ENCODE results near the gene ADGRL3. TPM values are rescaled to one million over a fixed set of nuclear protein-coding genes. Genes with fewer than 3 reads are reported as not detected.

Gene ADGRL3
- total and polyA plus RNA-seq, 8 donors: 0.08 to 1.4 (median 0.24) TPM

DNA sequence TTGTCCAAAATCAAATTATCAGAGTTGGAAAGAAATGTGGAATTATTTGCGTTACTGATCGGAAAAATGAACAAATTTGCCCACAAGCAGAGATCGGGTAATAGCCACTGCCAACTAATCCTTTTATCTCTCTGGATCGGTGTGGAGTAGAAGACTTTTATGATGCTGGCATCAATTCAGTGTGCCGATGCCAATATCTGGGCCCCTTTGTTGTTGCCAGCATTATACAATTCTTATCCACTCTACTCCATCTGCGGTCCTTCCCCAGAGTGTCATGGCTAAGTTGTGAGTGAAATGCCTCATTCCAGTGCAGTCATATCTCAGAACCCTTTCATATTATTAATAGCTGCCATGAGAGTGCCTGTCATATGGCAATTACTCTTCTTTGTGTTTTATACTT lies 660.2 kb downstream of the ADGRL3 start:
- H3K4me3 ChIP-seq: no peak overlapping the region
- DNase-seq (no peak), ATAC-seq (no peak), FAIRE-seq (no peak)
- no peaks in the 10 kb centered on the region for H3K9me3 ChIP-seq
- H3K36me3 ChIP-seq: no peaks in the 10 kb centered on the region
- H3K4me1 ChIP-seq: no peaks in the 10 kb centered on the region
- no peaks in the 10 kb centered on the region for H3K27me3 ChIP-seq
- TF ChIP-seq, protein P1, sequence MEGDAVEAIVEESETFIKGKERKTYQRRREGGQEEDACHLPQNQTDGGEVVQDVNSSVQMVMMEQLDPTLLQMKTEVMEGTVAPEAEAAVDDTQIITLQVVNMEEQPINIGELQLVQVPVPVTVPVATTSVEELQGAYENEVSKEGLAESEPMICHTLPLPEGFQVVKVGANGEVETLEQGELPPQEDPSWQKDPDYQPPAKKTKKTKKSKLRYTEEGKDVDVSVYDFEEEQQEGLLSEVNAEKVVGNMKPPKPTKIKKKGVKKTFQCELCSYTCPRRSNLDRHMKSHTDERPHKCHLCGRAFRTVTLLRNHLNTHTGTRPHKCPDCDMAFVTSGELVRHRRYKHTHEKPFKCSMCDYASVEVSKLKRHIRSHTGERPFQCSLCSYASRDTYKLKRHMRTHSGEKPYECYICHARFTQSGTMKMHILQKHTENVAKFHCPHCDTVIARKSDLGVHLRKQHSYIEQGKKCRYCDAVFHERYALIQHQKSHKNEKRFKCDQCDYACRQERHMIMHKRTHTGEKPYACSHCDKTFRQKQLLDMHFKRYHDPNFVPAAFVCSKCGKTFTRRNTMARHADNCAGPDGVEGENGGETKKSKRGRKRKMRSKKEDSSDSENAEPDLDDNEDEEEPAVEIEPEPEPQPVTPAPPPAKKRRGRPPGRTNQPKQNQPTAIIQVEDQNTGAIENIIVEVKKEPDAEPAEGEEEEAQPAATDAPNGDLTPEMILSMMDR (IDR thresholded peaks at IDR 0.05): no peak
- H3K27ac ChIP-seq: no peak overlapping the region
- intact Hi-C loops (cut with DNase I): no loop called here
- WGBS, 2 donors: 67 to 81% methylated on average over 6 of the region's 6 CpGs

DNA sequence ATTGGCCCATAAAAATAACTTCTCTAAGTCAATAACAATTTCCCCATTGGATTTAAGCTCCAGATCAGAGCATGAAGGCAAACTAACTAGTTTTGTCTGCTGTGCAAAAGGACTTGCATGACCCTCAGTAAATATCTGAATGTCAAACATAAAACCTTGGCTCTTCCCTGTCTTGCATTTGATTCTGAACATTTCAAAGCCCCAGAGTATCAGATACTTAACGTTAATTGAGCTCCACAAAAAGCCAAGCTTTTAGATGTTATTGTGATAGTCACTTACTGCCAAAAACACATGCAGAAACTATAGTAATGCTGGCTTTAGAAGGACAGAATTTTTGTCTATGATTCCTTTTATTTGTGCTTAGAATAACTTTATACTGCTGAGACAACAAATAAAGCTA lies 664.2 kb downstream of the ADGRL3 start:
- Histone ChIP-seq H3K4me1 (no peaks in the 10 kb centered on the region), H3K27me3 (no peaks in the 10 kb centered on the region), H3K36me3 (no peaks in the 10 kb centered on the region), H3K27ac (no peak overlapping the region), H3K4me3 (no peak overlapping the region), H3K9me3 (no peaks in the 10 kb centered on the region)
- ATAC-seq (no peak), DNase-seq (no peak), FAIRE-seq (no peak)
- intact Hi-C loops (cut with DNase I): no loop called here
- TF ChIP-seq, protein P1 (IDR thresholded peaks at IDR 0.05): no peak
- WGBS, 2 donors: 21 to 47% methylated on average over 1 of the region's 1 CpG

DNA sequence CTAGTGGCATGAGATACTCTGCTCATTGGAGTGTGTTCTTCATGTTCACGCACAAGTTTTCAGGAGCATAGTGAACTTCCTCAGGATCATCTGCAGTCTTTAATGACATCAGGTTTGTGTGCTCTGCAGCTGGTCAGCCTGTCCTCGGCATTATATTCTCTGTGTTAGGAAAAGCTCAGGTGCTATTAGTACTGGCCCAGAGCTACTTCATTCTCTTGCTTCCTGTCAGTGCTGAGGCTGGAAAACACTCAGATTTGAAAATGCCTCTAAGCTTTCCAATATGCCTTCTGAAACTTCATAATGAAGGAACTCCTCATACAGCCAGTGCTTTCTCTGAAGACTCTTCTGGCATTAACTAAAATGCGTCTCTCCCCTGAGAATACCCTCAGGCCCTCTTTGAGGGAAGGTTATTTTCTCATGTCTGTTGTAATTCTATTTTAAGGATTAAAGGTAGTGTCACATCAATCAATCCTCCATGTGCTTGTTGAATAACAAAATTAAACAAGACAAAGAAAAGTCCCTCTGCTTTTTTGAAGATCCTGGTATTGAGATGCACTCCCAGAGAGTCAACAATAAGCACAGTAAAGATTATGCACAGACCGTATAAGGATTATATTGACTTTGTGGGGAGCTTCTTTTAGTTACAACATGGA lies 666.4 kb downstream of the ADGRL3 start:
- H3K27me3 ChIP-seq: no peaks in the 10 kb centered on the region
- intact Hi-C loops (cut with DNase I): no loop called here
- TF ChIP-seq, protein P1 (IDR thresholded peaks at IDR 0.05): no peak
- WGBS, 2 donors: 40 to 52% methylated on average over 4 of the region's 4 CpGs
- no peak overlapping the region for H3K4me3 ChIP-seq
- no peaks in the 10 kb centered on the region for H3K9me3 ChIP-seq
- FAIRE-seq: no peak
- no peak overlapping the region for H3K27ac ChIP-seq
- no peak for DNase-seq
- H3K36me3 ChIP-seq: no peaks in the 10 kb centered on the region
- no peaks in the 10 kb centered on the region for H3K4me1 ChIP-seq
- ATAC-seq: no peak

DNA sequence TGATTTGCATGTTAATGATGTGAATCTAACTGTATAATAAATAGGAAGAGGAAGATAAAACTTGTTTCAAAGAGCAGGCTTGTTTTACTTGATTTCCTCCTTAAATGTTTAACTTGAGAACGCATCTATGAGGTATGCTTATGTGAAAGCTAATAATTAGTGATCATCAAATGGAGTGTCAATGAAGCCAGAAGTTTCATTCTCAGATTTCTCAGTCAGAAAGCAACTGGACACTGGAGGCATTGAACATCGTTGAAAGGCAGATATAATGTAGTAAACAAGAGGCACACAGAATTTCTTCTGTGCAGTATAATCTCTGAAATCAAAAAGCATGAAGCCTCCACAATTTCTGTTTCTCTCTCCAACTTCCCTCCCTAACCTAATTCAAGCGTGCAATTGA lies 672.9 kb downstream of the ADGRL3 start:
- intact Hi-C loops (cut with DNase I): no loop called here
- WGBS, 2 donors: 37 to 50% methylated on average over 3 of the region's 3 CpGs

DNA sequence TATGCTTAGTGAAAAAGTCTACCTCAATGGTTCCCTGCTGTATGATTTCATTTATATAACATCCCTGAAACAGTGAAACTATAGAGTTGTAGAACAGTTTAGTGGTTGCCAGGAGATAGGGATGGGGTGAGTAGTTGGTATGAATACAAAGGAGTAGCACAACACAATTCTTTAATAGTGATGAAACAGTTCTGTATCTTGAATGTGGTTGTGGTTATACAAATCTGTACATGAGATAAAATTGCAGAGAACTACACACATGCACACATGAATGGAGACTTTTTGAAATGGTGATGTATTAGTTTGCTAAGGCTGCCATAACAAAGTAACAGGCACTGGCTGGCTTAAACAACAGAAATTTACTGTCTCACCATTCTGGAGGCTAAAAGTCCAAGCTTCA lies 677.1 kb downstream of the ADGRL3 start:
- DNase-seq (no peak), FAIRE-seq (no peak), ATAC-seq (no peak)
- TF ChIP-seq, protein P1 (IDR thresholded peaks at IDR 0.05): no peak
- Histone ChIP-seq H3K4me3 (no peak overlapping the region), H3K27me3 (no peaks in the 10 kb centered on the region), H3K27ac (no peak overlapping the region), H3K36me3 (no peaks in the 10 kb centered on the region), H3K4me1 (no peaks in the 10 kb centered on the region), H3K9me3 (no peaks in the 10 kb centered on the region)
- intact Hi-C loops (cut with DNase I): no loop called here

More for the DNA sequence above, 672.9 kb downstream of the ADGRL3 start:
- H3K27me3 ChIP-seq: no peaks in the 10 kb centered on the region
- H3K27ac ChIP-seq: no peak overlapping the region
- H3K4me1 ChIP-seq: no peaks in the 10 kb centered on the region
- ATAC-seq: no peak
- no peak for FAIRE-seq
- H3K36me3 ChIP-seq: no peaks in the 10 kb centered on the region
- H3K9me3 ChIP-seq: no peaks in the 10 kb centered on the region
- no peak for DNase-seq
- H3K4me3 ChIP-seq: no peak overlapping the region
- TF ChIP-seq, protein P1 (IDR thresholded peaks at IDR 0.05): no peak

All from pancreas (tissue), 10 donors.